CD4-positive, alpha-beta memory T cell (primary cell): Measurements from ENCODE around the gene ETS1. TPM values are rescaled to one million over a fixed set of nuclear protein-coding genes. Genes with fewer than 3 reads are reported as not detected.
A peak's percentile ranks its signal among the peaks of the same experiment; 100 is the strongest.

Source experiments
- CTCF ChIA-PET: fragments of 350-600 bp; sonication (Branson Sonifier 250); formaldehyde crosslinking; loops from one replicate; lab custom pipeline; 2021; ENCODE audit warnings: inconsistent platforms; ENCODE audit not compliant: partially characterized antibody; lab: Charles Lee
- POLR2A ChIA-PET: fragments of 350-600 bp; sonication (Branson Sonifier 250); formaldehyde crosslinking; loops from one replicate; lab custom pipeline; 2021; ENCODE audit not compliant: partially characterized antibody; lab: Charles Lee
- DNase-seq, 5 donors: peaks; one replicate each; pipeline versions ENCODE4 v3.0.0 to v3.0.0-alpha.2; 2020 to 2022; ENCODE audit warnings: mixed read lengths in 1 of 5
- H3K27ac ChIP-seq: one replicate; pipeline ENCODE4 v1.7.0; 2013; ENCODE audit warnings: low read depth, low read length
- H3K27me3 ChIP-seq: 2 replicates; pipeline ENCODE4 v1.7.0; 2013; ENCODE audit warnings: mild to moderate bottlenecking, low read length, moderate library complexity; ENCODE audit not compliant: insufficient read depth
- H3K36me3 ChIP-seq: 2 replicates; pipeline ENCODE4 v1.7.0; 2013; ENCODE audit warnings: mild to moderate bottlenecking, low read length, moderate library complexity; ENCODE audit not compliant: insufficient read depth
- H3K4me1 ChIP-seq: 2 replicates; pipeline ENCODE4 v1.7.0; 2013; ENCODE audit warnings: mild to moderate bottlenecking, low read length, moderate library complexity; ENCODE audit not compliant: insufficient read depth
- H3K4me3 ChIP-seq, 2 donors: one replicate each; pipeline ENCODE4 v1.7.0; 2013; ENCODE audit warnings: low read length in 2 of 2, mild to moderate bottlenecking in 1 of 2
- H3K9me3 ChIP-seq, 2 donors: one replicate each; pipeline ENCODE4 v1.7.0; 2013; ENCODE audit warnings: low read length in 2 of 2, control low read depth in 1 of 2; ENCODE audit not compliant: control insufficient read depth in 1 of 2
- H3K27ac Mint-ChIP-seq, 7 donors: one replicate each; pipeline ENCODE4 v1.8.0; 2020 to 2021; ENCODE audit warnings: mixed read lengths in 7 of 7, mild to moderate bottlenecking in 6 of 7, inconsistent platforms in 3 of 7, moderate library complexity in 3 of 7
- H3K27me3 Mint-ChIP-seq, 2 donors: one replicate each; pipeline ENCODE4 v1.8.0; 2020 to 2021; ENCODE audit warnings: mixed read lengths in 2 of 2
- H3K36me3 Mint-ChIP-seq, 2 donors: one replicate each; pipeline ENCODE4 v1.8.0; 2020 to 2021; ENCODE audit warnings: mixed read lengths in 2 of 2, inconsistent platforms in 1 of 2, mild to moderate bottlenecking in 1 of 2
- H3K4me1 Mint-ChIP-seq, 4 donors: one replicate each; pipeline ENCODE4 v1.8.0; 2020 to 2021; ENCODE audit warnings: mixed read lengths in 4 of 4, mild to moderate bottlenecking in 1 of 4
- H3K4me3 Mint-ChIP-seq, 8 donors: one replicate each; pipeline ENCODE4 v1.8.0; 2020 to 2021; ENCODE audit warnings: mixed read lengths in 8 of 8, mild to moderate bottlenecking in 7 of 8, moderate library complexity in 6 of 8, inconsistent platforms in 3 of 8
- H3K9me3 Mint-ChIP-seq, 8 donors: one replicate each; pipeline ENCODE4 v1.8.0; 2020 to 2021; ENCODE audit warnings: mixed read lengths in 8 of 8, mild to moderate bottlenecking in 5 of 8, inconsistent platforms in 3 of 8, moderate library complexity in 1 of 8
- intact Hi-C: fragments of 100-400 bp; cut with micrococcal nuclease; formaldehyde crosslinking; loops from one replicate; pipeline ENCODE4 v1.15.1; 2023
- polyA plus RNA-seq, 2 donors: library from polyadenylated mRNA; unstranded; fragments of 300-500 nt; fragmentation: Illumina TruSeq; gene quantifications; one replicate each; pipeline ENCODE4 v1.2.3, GENCODE V29; 2021
- total RNA-seq, 2 experiments: library from RNA; stranded (reverse); gene quantifications; one replicate each; pipeline ENCODE4 v1.2.3, GENCODE V29; 2021

Gene ETS1
- total and polyA plus RNA-seq, 4 experiments from 2014 or later, result 435 to 761 (median 593) TPM

- DNase-seq, result peak in 1 of 5 donors; percentile 70
- H3K36me3 ChIP-seq, result peaks cover 31% of the 10 kb centered on the region
- POLR2A ChIA-PET, result interaction anchor here (0.6 to 34.5 kb wide), 18 partner anchors 2 to 470 kb away, joined by 3 to 1488 read pairs (median 6); no protein-coding TSS in a partner anchor
- no peaks in the 10 kb centered on the region for H3K27me3 Mint-ChIP-seq
- H3K4me1 ChIP-seq, result peaks cover 100% of the 10 kb centered on the region
- no peaks in the 10 kb centered on the region for H3K9me3 ChIP-seq
- no peaks in the 10 kb centered on the region for H3K9me3 Mint-ChIP-seq
- H3K27me3 ChIP-seq, result no peaks in the 10 kb centered on the region
- CTCF ChIA-PET, result interaction anchor here (0.7 to 7.8 kb wide), 14 partner anchors 10 to 337 kb away, joined by 3 to 81 read pairs (median 4); no protein-coding TSS in a partner anchor
- peak overlapping the region; percentile 89 for H3K27ac ChIP-seq
- peak overlapping the region; percentile 81 to 100 (median 94) for H3K4me3 Mint-ChIP-seq
- H3K4me1 Mint-ChIP-seq, result peaks cover 82 to 100% (median 89%) of the 10 kb centered on the region in 4 donors
- peak overlapping the region; percentile 37 to 39 for H3K4me3 ChIP-seq
- H3K36me3 Mint-ChIP-seq, result peaks cover 87 to 94% of the 10 kb centered on the region in 2 donors
- intact Hi-C loops, result loop anchor here (2.0 to 10.0 kb wide), 4 partner anchors 37 to 474 kb away; no protein-coding TSS in a partner anchor
- peak overlapping the region; percentile 92 to 99 (median 98) for H3K27ac Mint-ChIP-seq
These were observed 78.4 kb downstream of the ETS1 start for GRCh38 chr11:128508770-128509510.

- DNase-seq, result no peak
- Histone ChIP-seq H3K36me3 (peaks cover 21% of the 10 kb centered on the region), H3K9me3 (no peaks in the 10 kb centered on the region), H3K27ac (peak overlapping the region; percentile 89), H3K4me3 (peak overlapping the region; percentile 37 to 39), H3K27me3 (no peaks in the 10 kb centered on the region), H3K4me1 (peaks cover 100% of the 10 kb centered on the region)
- ChIA-PET POLR2A (interaction anchor here (0.9 to 34.5 kb wide), 11 partner anchors 1 to 237 kb away, joined by 3 to 1488 read pairs (median 888); no protein-coding TSS in a partner anchor), CTCF (interaction anchor here (1.1 to 7.8 kb wide), 8 partner anchors 9 to 122 kb away, joined by 3 to 81 read pairs (median 4); no protein-coding TSS in a partner anchor)
- Mint-ChIP-seq H3K27ac (peak overlapping the region; percentile 92 to 99 (median 98)), H3K36me3 (peaks cover 82 to 92% of the 10 kb centered on the region in 2 donors), H3K27me3 (no peaks in the 10 kb centered on the region), H3K4me3 (peak overlapping the region; percentile 81 to 100 (median 94)), H3K9me3 (no peaks in the 10 kb centered on the region), H3K4me1 (peaks cover 81 to 100% (median 88%) of the 10 kb centered on the region in 4 donors)
- intact Hi-C loops, result loop anchor here (2.0 to 10.0 kb wide), 5 partner anchors 13 to 473 kb away; no protein-coding TSS in a partner anchor
These were observed 79.4 kb downstream of the ETS1 start for GRCh38 chr11:128507936-128508335.

- POLR2A ChIA-PET, result interaction anchor here (1.2 to 34.5 kb wide), 10 partner anchors 10 to 212 kb away, joined by 3 to 1488 read pairs (median 689); no protein-coding TSS in a partner anchor
- Mint-ChIP-seq H3K27me3 (no peaks in the 10 kb centered on the region), H3K9me3 (no peaks in the 10 kb centered on the region), H3K27ac (peak overlapping the region; percentile 92 to 99 (median 98)), H3K4me3 (peak overlapping the region; percentile 81 to 100 (median 94)), H3K36me3 (peaks cover 78 to 90% of the 10 kb centered on the region in 2 donors), H3K4me1 (peaks cover 80 to 100% (median 89%) of the 10 kb centered on the region in 4 donors)
- DNase-seq, result peak in 1 of 5 donors; percentile 77
- Histone ChIP-seq H3K4me1 (peaks cover 100% of the 10 kb centered on the region), H3K36me3 (peaks cover 18% of the 10 kb centered on the region), H3K27ac (peak overlapping the region; percentile 89), H3K4me3 (peak overlapping the region; percentile 37 to 39), H3K9me3 (no peaks in the 10 kb centered on the region), H3K27me3 (no peaks in the 10 kb centered on the region)
- intact Hi-C loops, result loop anchor here (2.0 to 10.0 kb wide), 4 partner anchors 14 to 472 kb away; no protein-coding TSS in a partner anchor
- CTCF ChIA-PET, result interaction anchor here (1.2 to 7.8 kb wide), 5 partner anchors 8 to 104 kb away, joined by 3 to 81 read pairs (median 10); no protein-coding TSS in a partner anchor
These were observed 80.3 kb downstream of the ETS1 start for GRCh38 chr11:128506999-128507611.

- Histone ChIP-seq H3K9me3 (no peaks in the 10 kb centered on the region), H3K27me3 (no peaks in the 10 kb centered on the region), H3K36me3 (peaks cover 24% of the 10 kb centered on the region), H3K4me1 (peaks cover 100% of the 10 kb centered on the region), H3K27ac (peak overlapping the region; percentile 89), H3K4me3 (peak overlapping the region; percentile 37 to 39)
- Mint-ChIP-seq H3K4me3 (peak overlapping the region; percentile 81 to 100 (median 94)), H3K9me3 (no peaks in the 10 kb centered on the region), H3K4me1 (peaks cover 82 to 100% (median 89%) of the 10 kb centered on the region in 4 donors), H3K27ac (peak overlapping the region; percentile 92 to 99 (median 98)), H3K36me3 (peaks cover 78 to 90% of the 10 kb centered on the region in 2 donors), H3K27me3 (no peaks in the 10 kb centered on the region)
- DNase-seq, result no peak
- CTCF ChIA-PET, result interaction anchor here (0.7 to 7.8 kb wide), 22 partner anchors 8 to 251 kb away, joined by 3 to 81 read pairs (median 6); no protein-coding TSS in a partner anchor
- POLR2A ChIA-PET, result interaction anchor here (0.8 to 34.5 kb wide), 18 partner anchors 9 to 452 kb away, joined by 3 to 1488 read pairs (median 7); partner anchors contain the start of gene FLI1
- intact Hi-C loops, result loop anchor here (2.0 to 10.0 kb wide), 4 partner anchors 14 to 472 kb away; no protein-coding TSS in a partner anchor
These were observed 81.0 kb downstream of the ETS1 start for GRCh38 chr11:128506356-128506755.

GRCh38 chr11:128505449-128506065 lies 81.8 kb downstream of the ETS1 start:
- POLR2A ChIA-PET, result interaction anchor here (0.9 to 34.5 kb wide), 20 partner anchors 8 to 228 kb away, joined by 3 to 1488 read pairs (median 6); partner anchors contain the start of gene FLI1
- Mint-ChIP-seq H3K4me3 (peak overlapping the region; percentile 86 to 100 (median 94)), H3K4me1 (peaks cover 82 to 100% (median 89%) of the 10 kb centered on the region in 4 donors), H3K27me3 (no peaks in the 10 kb centered on the region), H3K36me3 (peaks cover 78 to 92% of the 10 kb centered on the region in 2 donors), H3K9me3 (no peaks in the 10 kb centered on the region), H3K27ac (peak overlapping the region; percentile 95 to 99 (median 98))
- CTCF ChIA-PET, result interaction anchor here (0.7 to 7.8 kb wide), 23 partner anchors 9 to 252 kb away, joined by 3 to 81 read pairs (median 7); no protein-coding TSS in a partner anchor
- H3K27me3 ChIP-seq, result no peaks in the 10 kb centered on the region
- DNase-seq, result peak in 1 of 5 donors; percentile 62
- intact Hi-C loops, result loop anchor here (2.0 to 10.0 kb wide), 5 partner anchors 15 to 471 kb away; no protein-coding TSS in a partner anchor
- peak overlapping the region; percentile 89 for H3K27ac ChIP-seq
- no peaks in the 10 kb centered on the region for H3K9me3 ChIP-seq
- peaks cover 24% of the 10 kb centered on the region for H3K36me3 ChIP-seq
- H3K4me1 ChIP-seq, result peaks cover 100% of the 10 kb centered on the region
- H3K4me3 ChIP-seq, result peak overlapping the region; percentile 26 to 34

- intact Hi-C loops, result loop anchor here (1.0 to 10.0 kb wide), 5 partner anchors 10 to 470 kb away; no protein-coding TSS in a partner anchor
These were observed 82.9 kb downstream of the ETS1 start for GRCh38 chr11:128504486-128504885.

More at GRCh38 chr11:128504486-128504885, 82.9 kb downstream of the ETS1 start:
- Histone ChIP-seq H3K9me3 (no peaks in the 10 kb centered on the region), H3K27me3 (no peaks in the 10 kb centered on the region), H3K36me3 (peaks cover 27% of the 10 kb centered on the region), H3K27ac (peak overlapping the region; percentile 89), H3K4me1 (peaks cover 99% of the 10 kb centered on the region), H3K4me3 (peak overlapping the region; percentile 34 to 55)
- Mint-ChIP-seq H3K27ac (peak overlapping the region; percentile 95 to 99 (median 98)), H3K36me3 (peaks cover 77 to 90% of the 10 kb centered on the region in 2 donors), H3K4me1 (peaks cover 79 to 100% (median 87%) of the 10 kb centered on the region in 4 donors), H3K9me3 (no peaks in the 10 kb centered on the region), H3K4me3 (peak overlapping the region; percentile 86 to 100 (median 94)), H3K27me3 (no peaks in the 10 kb centered on the region)
- ChIA-PET POLR2A (interaction anchor here (0.6 to 34.5 kb wide), 19 partner anchors 7 to 471 kb away, joined by 3 to 1488 read pairs (median 4); no protein-coding TSS in a partner anchor), CTCF (interaction anchor here (0.7 to 6.6 kb wide), 19 partner anchors 13 to 215 kb away, joined by 3 to 50 read pairs (median 6); no protein-coding TSS in a partner anchor)
- DNase-seq, result no peak
